Lung (tissue), 12 donors: Measurements from ENCODE around the gene FOXO1. TPM values are rescaled to one million over a fixed set of nuclear protein-coding genes. Genes with fewer than 3 reads are reported as not detected.

Source experiments
- ATAC-seq: fragments of 200-7000 bp; cut with Tn5 transposase; one replicate; pipeline ENCODE4 v1.9.1; 2020; ENCODE audit warnings: moderate number of reproducible peaks; ENCODE audit not compliant: insufficient read depth, low FRiP score
- DNase-seq, 3 donors: peaks; one replicate each; pipeline ENCODE4 v3.0.0-alpha.2; 2013 to 2017
- H3K27ac ChIP-seq, 2 donors: one replicate each; pipeline ENCODE4 v1.5.1; 2013; ENCODE audit warnings: mild to moderate bottlenecking in 2 of 2, moderate library complexity in 2 of 2, control low read depth in 1 of 2, inconsistent platforms in 1 of 2, low read depth in 1 of 2, low read length in 1 of 2
- H3K27me3 ChIP-seq, 3 donors: one replicate each; pipeline ENCODE4 v1.5.1; 2013; ENCODE audit warnings: low read length in 2 of 3; ENCODE audit not compliant: control insufficient read depth in 3 of 3, insufficient read depth in 3 of 3
- H3K36me3 ChIP-seq, 4 donors: one replicate each; pipeline ENCODE4 v1.5.1; 2013; ENCODE audit warnings: low read length in 4 of 4, mild to moderate bottlenecking in 1 of 4, moderate library complexity in 1 of 4; ENCODE audit not compliant: control insufficient read depth in 4 of 4, insufficient read depth in 4 of 4
- H3K4me1 ChIP-seq, 5 donors: one replicate each; pipeline ENCODE4 v1.5.1; 2013; ENCODE audit warnings: low read length in 5 of 5, mild to moderate bottlenecking in 2 of 5, moderate library complexity in 1 of 5; ENCODE audit not compliant: control insufficient read depth in 5 of 5, insufficient read depth in 5 of 5
- H3K4me3 ChIP-seq: one replicate; pipeline ENCODE4 v1.5.1; 2013; ENCODE audit warnings: mild to moderate bottlenecking, control low read depth, moderate library complexity
- H3K9ac ChIP-seq, 2 donors: one replicate each; pipeline ENCODE4 v1.5.1; 2013; ENCODE audit warnings: low read length in 2 of 2, control low read depth in 1 of 2; ENCODE audit not compliant: insufficient read depth in 1 of 2
- H3K9me3 ChIP-seq, 4 donors: one replicate each; pipeline ENCODE4 v1.5.1; 2013; ENCODE audit warnings: low read length in 3 of 4, mild to moderate bottlenecking in 1 of 4, moderate library complexity in 1 of 4; ENCODE audit not compliant: control insufficient read depth in 4 of 4, insufficient read depth in 3 of 4
- WGBS, 2 donors: extraction: QIAGEN DNeasy Blood & Tissue Kit; methylation state at CpG; one replicate each; pipeline ENCODE4 v1.1.7; 2013; 5-methylcytosine and 5-hydroxymethylcytosine counted together
- polyA plus RNA-seq, 2 donors: library from polyadenylated mRNA; stranded (reverse); fragments of 200-250 nt; gene quantifications; one replicate each; pipeline ENCODE4 v1.2.1, GENCODE V29; 2013
- total RNA-seq, 2 donors: library from RNA; depleted of rRNA in 1 of 2; stranded (reverse); fragments of >200 nt in 1 of 2; gene quantifications; one replicate each; pipeline ENCODE4 v1.2.1, GENCODE V29; 2014 to 2021
- TF ChIP-seq, protein P1 (sequence below): IDR thresholded peaks from 2 replicates; pipeline ENCODE4 v1.5.1; 2012; ENCODE audit warnings: mild to moderate bottlenecking; ENCODE audit errors: control extremely low read depth, extremely low read depth
- donor health status: control.
- donor health status: control.
- donor health status: Bipolar disorder and iron deficiency.
- donor health status: healthy.
- donor health status: DM: yes; HTN: yes; CAD: no.

The FOXO1 gene
- total and polyA plus RNA-seq, 4 donors, result 4.1 to 37.1 (median 21.3) TPM

DNA sequence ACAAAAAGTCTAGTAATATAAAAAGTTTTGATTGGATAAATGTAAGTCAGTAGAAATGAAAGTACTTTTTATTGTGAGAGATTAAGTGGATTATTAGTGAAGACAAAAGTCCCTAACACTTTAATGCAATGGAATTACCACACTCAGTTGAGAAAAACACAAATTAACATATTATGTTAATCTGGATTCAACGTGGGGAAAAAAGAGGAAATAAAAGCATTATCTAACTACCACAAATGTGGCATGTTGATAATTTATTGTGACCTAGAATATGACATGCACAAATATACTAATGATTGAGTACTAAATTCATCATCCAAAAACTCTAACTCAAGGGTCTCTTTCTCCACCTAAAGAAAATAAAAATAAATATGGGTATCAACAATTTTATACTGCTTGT lies 41.5 kb downstream of the FOXO1 start:
- no peak for ATAC-seq
- H3K36me3 ChIP-seq, result no peaks in the 10 kb centered on the region
- TF ChIP-seq, protein P1, sequence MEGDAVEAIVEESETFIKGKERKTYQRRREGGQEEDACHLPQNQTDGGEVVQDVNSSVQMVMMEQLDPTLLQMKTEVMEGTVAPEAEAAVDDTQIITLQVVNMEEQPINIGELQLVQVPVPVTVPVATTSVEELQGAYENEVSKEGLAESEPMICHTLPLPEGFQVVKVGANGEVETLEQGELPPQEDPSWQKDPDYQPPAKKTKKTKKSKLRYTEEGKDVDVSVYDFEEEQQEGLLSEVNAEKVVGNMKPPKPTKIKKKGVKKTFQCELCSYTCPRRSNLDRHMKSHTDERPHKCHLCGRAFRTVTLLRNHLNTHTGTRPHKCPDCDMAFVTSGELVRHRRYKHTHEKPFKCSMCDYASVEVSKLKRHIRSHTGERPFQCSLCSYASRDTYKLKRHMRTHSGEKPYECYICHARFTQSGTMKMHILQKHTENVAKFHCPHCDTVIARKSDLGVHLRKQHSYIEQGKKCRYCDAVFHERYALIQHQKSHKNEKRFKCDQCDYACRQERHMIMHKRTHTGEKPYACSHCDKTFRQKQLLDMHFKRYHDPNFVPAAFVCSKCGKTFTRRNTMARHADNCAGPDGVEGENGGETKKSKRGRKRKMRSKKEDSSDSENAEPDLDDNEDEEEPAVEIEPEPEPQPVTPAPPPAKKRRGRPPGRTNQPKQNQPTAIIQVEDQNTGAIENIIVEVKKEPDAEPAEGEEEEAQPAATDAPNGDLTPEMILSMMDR, result no peak
- no peak overlapping the region for H3K4me3 ChIP-seq
- 13 to 20% methylated on average over 1 of the region's 1 CpG for WGBS, 2 donors
- no peaks in the 10 kb centered on the region for H3K9me3 ChIP-seq
- DNase-seq, result no peak
- no peak overlapping the region for H3K27ac ChIP-seq
- H3K27me3 ChIP-seq, result no peaks in the 10 kb centered on the region
- H3K9ac ChIP-seq, result no peak overlapping the region
- peaks cover 0 to 33% (median 0%) of the 10 kb centered on the region in 5 donors for H3K4me1 ChIP-seq

DNA sequence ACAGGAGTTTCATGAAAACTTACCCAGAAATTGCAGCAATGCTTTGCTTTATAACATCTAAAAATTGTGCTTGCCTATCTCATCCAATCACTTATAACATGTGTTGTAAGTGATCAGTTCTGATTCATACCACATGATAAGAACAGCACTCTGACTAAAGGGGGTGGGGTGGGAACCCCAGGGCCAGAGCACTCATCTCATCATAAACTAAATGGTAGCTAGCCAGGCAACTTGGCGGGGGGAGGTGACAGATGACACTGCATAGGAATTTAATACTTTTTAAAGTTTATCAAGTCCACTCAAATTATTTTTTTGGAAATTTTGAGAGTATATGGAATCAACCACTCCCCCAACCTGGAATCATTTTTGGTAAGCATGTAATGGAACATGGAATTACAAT lies 42.1 kb downstream of the FOXO1 start:
- H3K4me1 ChIP-seq, result peaks cover 0 to 37% (median 0%) of the 10 kb centered on the region in 5 donors
- WGBS, 2 donors, result 88 to 94% methylated on average over 1 of the region's 1 CpG
- no peaks in the 10 kb centered on the region for H3K9me3 ChIP-seq
- ATAC-seq (no peak), DNase-seq (no peak)
- no peak overlapping the region for H3K4me3 ChIP-seq
- no peak overlapping the region for H3K27ac ChIP-seq
- H3K27me3 ChIP-seq, result no peaks in the 10 kb centered on the region
- TF ChIP-seq, protein P1, result no peak
- no peak overlapping the region for H3K9ac ChIP-seq
- H3K36me3 ChIP-seq, result no peaks in the 10 kb centered on the region

DNA sequence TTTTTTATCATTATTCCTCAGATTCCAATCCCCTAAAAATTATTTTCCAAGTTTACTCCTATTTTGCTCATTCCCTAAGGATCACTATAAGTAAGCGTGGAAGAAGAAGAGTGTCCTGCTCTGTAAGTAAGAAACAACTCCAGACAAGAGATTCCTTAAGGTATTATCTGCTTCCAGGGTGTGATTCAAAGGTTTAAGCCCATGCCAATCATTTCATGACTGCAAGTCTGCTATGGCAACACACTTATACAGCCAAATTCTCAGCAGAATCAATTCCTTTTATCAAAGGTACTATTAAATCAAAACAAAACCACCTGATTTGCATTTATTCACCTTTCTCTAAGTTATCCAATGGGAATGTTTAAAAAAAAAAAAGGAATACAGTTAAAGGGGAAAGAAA lies 43.7 kb downstream of the FOXO1 start:
- DNase-seq (no peak), ATAC-seq (no peak)
- Histone ChIP-seq H3K36me3 (no peaks in the 10 kb centered on the region), H3K9me3 (no peaks in the 10 kb centered on the region), H3K4me1 (peaks cover 0 to 44% (median 0%) of the 10 kb centered on the region in 5 donors), H3K27ac (no peak overlapping the region), H3K4me3 (no peak overlapping the region), H3K9ac (no peak overlapping the region), H3K27me3 (no peaks in the 10 kb centered on the region)
- TF ChIP-seq, protein P1, result no peak
- 97 to 98% methylated on average over 1 of the region's 1 CpG for WGBS, 2 donors

DNA sequence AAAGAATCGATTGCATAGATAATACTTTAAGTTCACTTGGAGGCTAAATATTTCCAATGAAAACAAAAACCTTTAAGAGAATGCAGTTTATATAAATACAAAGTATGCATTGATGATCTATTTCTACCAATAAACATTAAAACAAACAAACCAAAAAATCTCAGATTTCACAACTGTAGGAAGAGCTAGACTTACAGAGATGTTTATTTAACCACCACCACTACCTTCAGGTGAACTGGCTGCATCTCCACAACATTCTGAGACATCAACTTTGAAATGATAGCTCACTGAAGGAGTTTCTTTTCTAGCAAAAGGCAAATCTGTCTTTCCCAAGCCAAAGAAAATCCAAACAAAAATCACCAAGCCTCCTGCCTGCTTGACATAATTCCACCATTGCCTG lies 44.2 kb downstream of the FOXO1 start:
- ATAC-seq, result no peak
- H3K9me3 ChIP-seq, result no peaks in the 10 kb centered on the region
- no peak overlapping the region for H3K27ac ChIP-seq
- TF ChIP-seq, protein P1, result no peak
- no peak overlapping the region for H3K4me3 ChIP-seq
- no peak for DNase-seq
- no peaks in the 10 kb centered on the region for H3K36me3 ChIP-seq
- H3K9ac ChIP-seq, result no peak overlapping the region
- H3K4me1 ChIP-seq, result peaks cover 0 to 44% (median 0%) of the 10 kb centered on the region in 5 donors
- H3K27me3 ChIP-seq, result no peaks in the 10 kb centered on the region
- 82 to 91% methylated on average over 1 of the region's 1 CpG for WGBS, 2 donors
